Smooth muscle cell (in vitro differentiated cells): ENCODE results near the gene HSPA13. TPM values are rescaled to one million over a fixed set of nuclear protein-coding genes. Genes with fewer than 3 reads are reported as not detected.

ENCODE experiments used
- DNase-seq: peaks from one replicate; lab custom pipeline; 2025; ENCODE audit not compliant: unreplicated experiment; lab: John Stamatoyannopoulos, UW
- H2AFZ ChIP-seq: fragments of 200-600 bp; sonication (generic); 2 replicates; pipeline ENCODE4 v1.6.0; 2016; ENCODE audit warnings: antibody characterized with exemption, low read depth, mild to moderate bottlenecking
- H3F3A ChIP-seq: fragments of 200-600 bp; sonication (generic); 2 replicates; pipeline ENCODE4 v1.6.0; 2017; ENCODE audit warnings: antibody characterized with exemption, low read depth
- H3K27ac ChIP-seq: fragments of 200-600 bp; sonication (generic); 2 replicates; pipeline ENCODE4 v1.5.1; 2016; ENCODE audit warnings: low read depth, mild to moderate bottlenecking
- H3K27me3 ChIP-seq: fragments of 200-600 bp; sonication (generic); 2 replicates; pipeline ENCODE4 v1.6.1; 2016; ENCODE audit warnings: low read depth, mild to moderate bottlenecking
- H3K36me3 ChIP-seq: fragments of 200-600 bp; sonication (generic); 2 replicates; pipeline ENCODE4 v1.5.1; 2016; ENCODE audit warnings: low read depth
- H3K4me1 ChIP-seq: fragments of 200-600 bp; sonication (generic); 2 replicates; pipeline ENCODE4 v1.5.1; 2016; ENCODE audit warnings: low read depth
- H3K4me2 ChIP-seq: fragments of 200-600 bp; sonication (generic); 2 replicates; pipeline ENCODE4 v1.6.0; 2016; ENCODE audit warnings: mild to moderate bottlenecking
- H3K4me3 ChIP-seq: fragments of 200-600 bp; sonication (generic); 2 replicates; pipeline ENCODE4 v1.5.1; 2016; ENCODE audit warnings: mild to moderate bottlenecking
- H3K79me2 ChIP-seq: fragments of 200-600 bp; sonication (generic); 2 replicates; pipeline ENCODE4 v1.6.0; 2016; ENCODE audit warnings: low read depth, mild to moderate bottlenecking
- H3K9ac ChIP-seq: fragments of 200-600 bp; sonication (generic); 2 replicates; pipeline ENCODE4 v1.6.0; 2016; ENCODE audit warnings: low read depth
- H3K9me3 ChIP-seq: fragments of 200-600 bp; sonication (generic); replicated peaks from 2 replicates; pipeline ENCODE4 v1.5.1; 2016; ENCODE audit warnings: low read depth
- H4K20me1 ChIP-seq: fragments of 200-600 bp; sonication (generic); 2 replicates; pipeline ENCODE4 v1.6.0; 2016; ENCODE audit warnings: low read depth
- CTCF ChIP-seq: fragments of 200-600 bp; sonication (generic); IDR thresholded peaks from 2 replicates; pipeline ENCODE4 v1.5.1; 2017; ENCODE audit warnings: borderline replicate concordance, mild to moderate bottlenecking, antibody characterized with exemption; ENCODE audit not compliant: insufficient read depth, poor library complexity, severe bottlenecking
- WGBS: methylation state at CpG from one replicate; pipeline ENCODE4 v1.1.7; 2016; ENCODE audit warnings: low lambda C conversion rate; 5-methylcytosine and 5-hydroxymethylcytosine counted together
- polyA plus RNA-seq: library from polyadenylated mRNA; unstranded; fragments of >200 nt; fragmentation: Nextera tagmentation; extraction: Ambion mirVana; gene quantifications from 2 replicates; pipeline ENCODE4 v1.2.1, GENCODE V29; 2016
- total RNA-seq: library from RNA; depleted of rRNA; stranded (reverse); fragments of >200 nt; gene quantifications from 2 replicates; pipeline ENCODE4 v1.2.3, GENCODE V29; 2014

Gene HSPA13
- total RNA-seq (115 and 151 TPM in 2 replicates), polyA plus RNA-seq (39.5 and 51.9 TPM in 2 replicates)

DNA sequence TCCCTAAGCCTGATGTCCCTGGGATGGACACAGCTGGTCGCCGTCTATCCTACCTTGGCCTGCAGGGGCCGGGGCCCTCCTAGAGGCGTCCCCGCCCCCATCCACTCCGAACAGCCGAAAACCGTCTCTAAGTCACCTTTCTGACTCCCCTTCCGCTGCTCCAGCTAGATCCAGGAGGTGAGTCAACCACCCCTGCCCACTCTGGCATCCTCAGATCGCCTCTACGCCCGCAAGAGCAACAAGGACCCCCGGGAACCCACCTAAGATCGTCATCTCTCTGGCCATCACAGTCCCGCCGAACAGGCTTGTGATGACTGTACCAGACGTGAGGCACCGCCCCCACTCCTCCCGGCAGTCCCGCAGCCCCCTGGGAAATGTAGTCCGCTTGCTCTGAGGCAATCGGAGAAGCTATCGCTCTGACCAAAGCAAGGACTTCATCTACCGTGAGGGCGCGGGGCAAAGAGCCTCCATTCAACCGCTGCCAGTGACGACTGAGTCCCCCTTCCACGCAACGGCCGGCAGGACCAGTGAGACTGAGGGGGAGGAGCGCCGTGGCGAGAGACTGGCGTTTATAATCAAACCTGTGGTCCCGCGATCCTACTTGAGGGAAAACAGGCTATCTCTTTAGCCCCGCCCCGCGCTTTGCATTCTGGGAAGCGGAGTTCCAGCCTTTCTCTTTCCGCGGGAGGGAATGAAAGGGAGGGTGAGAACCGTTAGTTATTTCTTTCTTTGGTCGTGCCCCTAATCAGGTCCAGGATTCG lies at the start of gene HSPA13:
Gene HSPA13, minus strand, starts transcription at position 312 of the 761 bp plus-strand sequence. Its CDS starts 27 bp downstream, at position 285.
- peaks cover 38% of the 10 kb centered on the region for H3K79me2 ChIP-seq
- no peaks in the 10 kb centered on the region for H3F3A ChIP-seq
- H3K4me2 ChIP-seq = peak within 1 kb of the TSS; percentile 93
- 1% methylated on average over 46 of the region's 46 CpGs for WGBS
- H2AFZ ChIP-seq = peak within 1 kb of the TSS; percentile 98
- peak within 1 kb of the TSS; percentile 88 for H3K4me3 ChIP-seq
- peaks cover 10% of the 10 kb centered on the region for H3K36me3 ChIP-seq
- H3K27me3 ChIP-seq = no peaks in the 10 kb centered on the region
- TF ChIP-seq CTCF = peak; percentile 11
- H3K9me3 ChIP-seq = no peaks in the 10 kb centered on the region
- H4K20me1 ChIP-seq = peaks cover 32% of the 10 kb centered on the region
- peak within 1 kb of the TSS; percentile 97 for H3K9ac ChIP-seq
- peaks cover 33% of the 10 kb centered on the region for H3K4me1 ChIP-seq
- DNase-seq = peak; percentile 94
- peak within 1 kb of the TSS; percentile 89 for H3K27ac ChIP-seq

GRCh38 chr21:14418920-14419319 lies 36.0 kb upstream of the HSPA13 start:
- Histone ChIP-seq H3K9me3 (no peaks in the 10 kb centered on the region), H3K36me3 (no peaks in the 10 kb centered on the region), H3K27ac (no peak overlapping the region), H3K4me2 (no peak overlapping the region), H4K20me1 (no peaks in the 10 kb centered on the region), H3K9ac (no peak overlapping the region), H3K4me3 (no peak overlapping the region), H3F3A (no peaks in the 10 kb centered on the region), H3K4me1 (no peaks in the 10 kb centered on the region), H2AFZ (no peak overlapping the region), H3K79me2 (no peaks in the 10 kb centered on the region), H3K27me3 (no peaks in the 10 kb centered on the region)
- no peak for TF ChIP-seq CTCF
- 83% methylated on average over 2 of the region's 2 CpGs for WGBS
- no peak for DNase-seq

GRCh38 chr21:14414932-14415508 lies 32.1 kb upstream of the HSPA13 start:
- H3K27me3 ChIP-seq = no peaks in the 10 kb centered on the region
- H3K4me1 ChIP-seq = no peaks in the 10 kb centered on the region
- no peak overlapping the region for H3K4me2 ChIP-seq
- no peak for DNase-seq
- H2AFZ ChIP-seq = no peak overlapping the region
- no peak for TF ChIP-seq CTCF
- H3K4me3 ChIP-seq = no peak overlapping the region
- WGBS = 94% methylated on average over 2 of the region's 2 CpGs
- no peaks in the 10 kb centered on the region for H4K20me1 ChIP-seq
- no peak overlapping the region for H3K27ac ChIP-seq
- H3K9me3 ChIP-seq = no peaks in the 10 kb centered on the region
- H3K36me3 ChIP-seq = no peaks in the 10 kb centered on the region
- no peaks in the 10 kb centered on the region for H3K79me2 ChIP-seq
- no peaks in the 10 kb centered on the region for H3F3A ChIP-seq
- no peak overlapping the region for H3K9ac ChIP-seq
